ENCODE measurements around the gene MLXIP. TPM values are rescaled to one million over a fixed set of nuclear protein-coding genes. Genes with fewer than 3 reads are reported as not detected.

The MLXIP gene
- total RNA-seq, 2 experiments from 2014 or later = 27.5 to 44.7 TPM

- intact Hi-C loops (cut with micrococcal nuclease; ENCODE audit: unreplicated experiment) = no loop called here
- BruUV-seq (replicated peaks) = no TSS peak
Measured at GRCh38 chr12:122094137-122094734, 15.7 kb downstream of the MLXIP start.

GRCh38 chr12:122094735-122095631 lies 16.4 kb downstream of the MLXIP start:
- H3K36me3 ChIP-seq (ENCODE audit: insufficient read depth, low read length) = peaks cover 10% of the 10 kb centered on the region
- H3K9me2 ChIP-seq (ENCODE audit: insufficient read depth, low read length) = no peaks in the 10 kb centered on the region
- TF ChIP-seq EZH2phosphoT487 (IDR thresholded peaks at IDR 0.05; ENCODE audit: borderline replicate concordance, low read depth, low read length) = no peak
- TF ChIP-seq, protein P1, sequence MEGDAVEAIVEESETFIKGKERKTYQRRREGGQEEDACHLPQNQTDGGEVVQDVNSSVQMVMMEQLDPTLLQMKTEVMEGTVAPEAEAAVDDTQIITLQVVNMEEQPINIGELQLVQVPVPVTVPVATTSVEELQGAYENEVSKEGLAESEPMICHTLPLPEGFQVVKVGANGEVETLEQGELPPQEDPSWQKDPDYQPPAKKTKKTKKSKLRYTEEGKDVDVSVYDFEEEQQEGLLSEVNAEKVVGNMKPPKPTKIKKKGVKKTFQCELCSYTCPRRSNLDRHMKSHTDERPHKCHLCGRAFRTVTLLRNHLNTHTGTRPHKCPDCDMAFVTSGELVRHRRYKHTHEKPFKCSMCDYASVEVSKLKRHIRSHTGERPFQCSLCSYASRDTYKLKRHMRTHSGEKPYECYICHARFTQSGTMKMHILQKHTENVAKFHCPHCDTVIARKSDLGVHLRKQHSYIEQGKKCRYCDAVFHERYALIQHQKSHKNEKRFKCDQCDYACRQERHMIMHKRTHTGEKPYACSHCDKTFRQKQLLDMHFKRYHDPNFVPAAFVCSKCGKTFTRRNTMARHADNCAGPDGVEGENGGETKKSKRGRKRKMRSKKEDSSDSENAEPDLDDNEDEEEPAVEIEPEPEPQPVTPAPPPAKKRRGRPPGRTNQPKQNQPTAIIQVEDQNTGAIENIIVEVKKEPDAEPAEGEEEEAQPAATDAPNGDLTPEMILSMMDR (conservative IDR thresholded peaks at IDR 0.05; ENCODE audit: low read length) = no peak
- H4K20me1 ChIP-seq (ENCODE audit: insufficient read depth, low read length) = no peaks in the 10 kb centered on the region; the same call in 1 of the 2 replicates
- H3K4me2 ChIP-seq (ENCODE audit: low read length) = no peak overlapping the region
- ChIA-PET CTCF (ENCODE audit: unreplicated experiment) (no interaction called here), POLR2A (no interaction called here)
- DNase-seq (ENCODE audit: low spot score) = no peak
- H3K79me2 ChIP-seq (ENCODE audit: insufficient read depth, low read depth, low read length) = peaks cover 41% of the 10 kb centered on the region; the same call in 1 of the 2 replicates
- H3K9me3 ChIP-seq (ENCODE audit: low read length) = peaks cover 13% of the 10 kb centered on the region; the same call in 1 of the 2 replicates
- H2AFZ ChIP-seq (ENCODE audit: low read length) = no peak overlapping the region
- BruUV-seq (replicated peaks) = no TSS peak
- H3K4me3 ChIP-seq (ENCODE audit: low read depth, low read length, poor library complexity, severe bottlenecking) = no peak overlapping the region
- no peak overlapping the region for H3K27ac ChIP-seq (ENCODE audit: low read depth, low read length, poor library complexity, severe bottlenecking)
- intact Hi-C loops (cut with micrococcal nuclease; ENCODE audit: unreplicated experiment) = no loop called here
- H3K4me1 ChIP-seq (ENCODE audit: insufficient read depth, low read length, poor library complexity, severe bottlenecking) = peaks cover 8% of the 10 kb centered on the region

More at GRCh38 chr12:122094137-122094734, 15.7 kb downstream of the MLXIP start:
- CTCF ChIA-PET (ENCODE audit: unreplicated experiment) = no interaction called here
- H3K4me1 ChIP-seq (ENCODE audit: insufficient read depth, low read length, poor library complexity, severe bottlenecking) = peaks cover 4% of the 10 kb centered on the region
- no peak overlapping the region for H2AFZ ChIP-seq (ENCODE audit: low read length)
- H3K79me2 ChIP-seq (ENCODE audit: insufficient read depth, low read depth, low read length) = peaks cover 41% of the 10 kb centered on the region; the same call in 1 of the 2 replicates
- no peak overlapping the region for H3K4me2 ChIP-seq (ENCODE audit: low read length)
- TF ChIP-seq, protein P1 (conservative IDR thresholded peaks at IDR 0.05; ENCODE audit: low read length) = no peak
- no peak for TF ChIP-seq EZH2phosphoT487 (IDR thresholded peaks at IDR 0.05; ENCODE audit: borderline replicate concordance, low read depth, low read length)
- no peak for DNase-seq (ENCODE audit: low spot score)
- no peak overlapping the region for H3K4me3 ChIP-seq (ENCODE audit: low read depth, low read length, poor library complexity, severe bottlenecking)
- H3K36me3 ChIP-seq (ENCODE audit: insufficient read depth, low read length) = peaks cover 18% of the 10 kb centered on the region
- H3K9me3 ChIP-seq (ENCODE audit: low read length) = peaks cover 13% of the 10 kb centered on the region; the same call in 1 of the 2 replicates
- no peak overlapping the region for H3K27ac ChIP-seq (ENCODE audit: low read depth, low read length, poor library complexity, severe bottlenecking)
- no peaks in the 10 kb centered on the region for H3K9me2 ChIP-seq (ENCODE audit: insufficient read depth, low read length)
- H4K20me1 ChIP-seq (ENCODE audit: insufficient read depth, low read length) = no peaks in the 10 kb centered on the region; the same call in 1 of the 2 replicates
- POLR2A ChIA-PET = no interaction called here

Data from OCI-LY7 (cell line).